Measurements from ENCODE around the gene PPARG.

GRCh38 chr3:12316729-12317351 is 28.0 kb downstream of the PPARG start:
- no peak for TF ChIP-seq FOXJ3 (CRISPR knock-in tag; IDR thresholded peaks at IDR 0.05)
- TF ChIP-seq FOXM1 (IDR thresholded peaks at IDR 0.05; ENCODE audit: low read depth): no peak
- no peak for TF ChIP-seq GATA2 (CRISPR knock-in tag; IDR thresholded peaks at IDR 0.05)
- no peak for TF ChIP-seq CTCF (IDR thresholded peaks at IDR 0.05)
- no peak for TF ChIP-seq RXRA (IDR thresholded peaks at IDR 0.05; ENCODE audit: borderline replicate concordance, low read depth)
- no peak for TF ChIP-seq ELF1 (IDR thresholded peaks at IDR 0.05)
- no peak for TF ChIP-seq TEAD4 (IDR thresholded peaks at IDR 0.05; ENCODE audit: borderline replicate concordance, insufficient read depth)
- TF ChIP-seq MXI1 (IDR thresholded peaks at IDR 0.05; ENCODE audit: low read depth, low read length): no peak
- no peak for TF ChIP-seq PBX3 (IDR thresholded peaks at IDR 0.05)
- no peak for TF ChIP-seq RFX5 (IDR thresholded peaks at IDR 0.05; ENCODE audit: low read length)
- no peak for TF ChIP-seq RAD21 (IDR thresholded peaks at IDR 0.05; ENCODE audit: low read length)

Measured in SK-N-SH (cell line).